Neuronal stem cell (in vitro differentiated cells): ENCODE measurements around the gene ABR.
A peak's percentile ranks its signal among the peaks of the same experiment; 100 is the strongest.

Experiments used
- DNase-seq: peaks from one replicate; pipeline ENCODE4 v3.0.0-alpha.2; 2013; ENCODE audit warnings: low spot score
- H2AFZ ChIP-seq: one replicate; pipeline ENCODE4 v1.6.1; 2013; ENCODE audit warnings: mild to moderate bottlenecking, low read length, inconsistent platforms
- H2AK5ac ChIP-seq: 2 replicates; pipeline ENCODE4 v1.6.1; 2013; ENCODE audit warnings: low read depth, mild to moderate bottlenecking, inconsistent platforms, low read length, moderate library complexity, mixed read lengths
- H2BK120ac ChIP-seq: 2 replicates; pipeline ENCODE4 v1.6.1; 2013; ENCODE audit warnings: low read depth, mild to moderate bottlenecking, inconsistent platforms, low read length, moderate library complexity, mixed read lengths
- H2BK12ac ChIP-seq: one replicate; pipeline ENCODE4 v1.6.1; 2013; ENCODE audit warnings: low read length, inconsistent platforms
- H2BK15ac ChIP-seq: 2 replicates; pipeline ENCODE4 v1.6.1; 2013; ENCODE audit warnings: mild to moderate bottlenecking, low read length, inconsistent platforms, mixed read lengths
- H2BK5ac ChIP-seq: one replicate; pipeline ENCODE4 v1.6.1; 2013; ENCODE audit warnings: inconsistent platforms, mild to moderate bottlenecking, low read length, moderate library complexity
- H3K14ac ChIP-seq: one replicate; pipeline ENCODE4 v1.6.1; 2013; ENCODE audit warnings: low read length, inconsistent platforms
- H3K18ac ChIP-seq: 2 replicates; pipeline ENCODE4 v1.6.1; 2013; ENCODE audit warnings: low read length, inconsistent platforms
- H3K23ac ChIP-seq: 2 replicates; pipeline ENCODE4 v1.6.1; 2013; ENCODE audit warnings: low read depth, mild to moderate bottlenecking, mixed read lengths, low read length, inconsistent platforms; ENCODE audit not compliant: poor library complexity
- H3K27ac ChIP-seq: replicated peaks from 3 replicates; pipeline ENCODE4 v1.5.1; 2013; ENCODE audit warnings: low read length, inconsistent platforms
- H3K27me3 ChIP-seq, 3 experiments: 2 replicates each; pipeline ENCODE4 v1.6.1; 2013; ENCODE audit warnings: low read length in 3 of 3, mild to moderate bottlenecking in 2 of 3, inconsistent platforms in 1 of 3, low read depth in 1 of 3, mixed read lengths in 1 of 3, moderate library complexity in 1 of 3; ENCODE audit not compliant: control insufficient read depth in 3 of 3, insufficient read depth in 3 of 3
- H3K36me3 ChIP-seq, 2 donors: replicated peaks in 1 of 2; 2 replicates each; pipeline ENCODE4 v1.6.1; 2013; ENCODE audit warnings: low read length in 2 of 2; ENCODE audit not compliant: control insufficient read depth in 2 of 2, insufficient read depth in 2 of 2
- H3K4ac ChIP-seq: 2 replicates; pipeline ENCODE4 v1.6.1; 2013; ENCODE audit warnings: inconsistent platforms, mild to moderate bottlenecking, low read length, moderate library complexity
- H3K4me1 ChIP-seq, 2 donors: 1 replicate in 1 of 2; 2 replicates in 1 of 2; pipeline ENCODE4 v1.6.1; 2013; ENCODE audit warnings: low read length in 2 of 2, low read depth in 1 of 2; ENCODE audit not compliant: control insufficient read depth in 2 of 2, insufficient read depth in 1 of 2
- H3K4me2 ChIP-seq: one replicate; pipeline ENCODE4 v1.6.1; 2013; ENCODE audit warnings: mild to moderate bottlenecking, low read length, inconsistent platforms; ENCODE audit not compliant: insufficient read depth, poor library complexity, severe bottlenecking
- H3K4me3 ChIP-seq, 2 donors: 2 replicates each; pipeline ENCODE4 v1.5.1; 2013; ENCODE audit warnings: low read length in 2 of 2, mild to moderate bottlenecking in 2 of 2, inconsistent platforms in 1 of 2, moderate library complexity in 1 of 2
- H3K79me1 ChIP-seq: one replicate; pipeline ENCODE4 v1.6.1; 2013; ENCODE audit warnings: low read depth, mild to moderate bottlenecking, inconsistent platforms, low read length, moderate library complexity
- H3K9ac ChIP-seq: one replicate; pipeline ENCODE4 v1.6.1; 2013; ENCODE audit warnings: mild to moderate bottlenecking, low read depth, low read length, inconsistent platforms; ENCODE audit not compliant: poor library complexity
- H3K9me3 ChIP-seq, 2 donors: replicated peaks in 1 of 2; 2 replicates each; pipeline versions ENCODE3 to v1.6.1; 2013; ENCODE audit warnings: low read length in 2 of 2, mild to moderate bottlenecking in 2 of 2, inconsistent platforms in 1 of 2, low read depth in 1 of 2, mixed read lengths in 1 of 2, moderate library complexity in 1 of 2; ENCODE audit not compliant: control insufficient read depth in 2 of 2, insufficient read depth in 1 of 2
- H4K8ac ChIP-seq: one replicate; pipeline ENCODE4 v1.6.1; 2013; ENCODE audit warnings: low read depth, mild to moderate bottlenecking, inconsistent platforms, low read length, moderate library complexity
- H4K91ac ChIP-seq: one replicate; pipeline ENCODE4 v1.6.1; 2013; ENCODE audit warnings: low read length, low read depth, mild to moderate bottlenecking, inconsistent platforms; ENCODE audit not compliant: poor library complexity
- WGBS, 2 donors: extraction: QIAGEN DNeasy Blood & Tissue Kit; methylation state at CpG; one replicate each; pipeline ENCODE4 v1.1.7; 2013; ENCODE audit warnings: missing lambda C conversion rate in 2 of 2, mixed read lengths in 1 of 2; ENCODE audit not compliant: insufficient read length in 2 of 2, insufficient replicate concordance in 1 of 2; ENCODE audit errors: extremely low coverage in 2 of 2; 5-methylcytosine and 5-hydroxymethylcytosine counted together

ABR gene

GRCh38 chr17:1083451-1084187 is 96.2 kb downstream of the ABR start:
- H3K4ac ChIP-seq, result no peak overlapping the region
- H3K27me3 ChIP-seq, result no peaks in the 10 kb centered on the region
- no peak overlapping the region for H3K4me2 ChIP-seq
- no peaks in the 10 kb centered on the region for H3K9me3 ChIP-seq
- DNase-seq, result no peak
- H3K79me1 ChIP-seq, result peaks cover 3% of the 10 kb centered on the region
- H2AFZ ChIP-seq, result peak overlapping the region; percentile 38
- peaks cover 8 to 43% of the 10 kb centered on the region in 2 donors for H3K36me3 ChIP-seq
- H3K14ac ChIP-seq, result no peak overlapping the region
- H3K27ac ChIP-seq, result peak overlapping the region; percentile 73
- peak overlapping the region; percentile 86 for H3K18ac ChIP-seq
- H2BK15ac ChIP-seq, result no peak overlapping the region
- no peak overlapping the region for H4K8ac ChIP-seq
- H3K4me3 ChIP-seq, result no peak overlapping the region
- H3K9ac ChIP-seq, result no peak overlapping the region
- WGBS, 2 donors, result no CpG with 5 or more reads among the region's 19 CpGs
- no peak overlapping the region for H2BK5ac ChIP-seq
- peaks cover 13 to 23% of the 10 kb centered on the region in 2 donors for H3K4me1 ChIP-seq
- H2BK12ac ChIP-seq, result no peak overlapping the region
- H2AK5ac ChIP-seq, result no peak overlapping the region
- H3K23ac ChIP-seq, result no peak overlapping the region
- H4K91ac ChIP-seq, result no peak overlapping the region
- no peak overlapping the region for H2BK120ac ChIP-seq

GRCh38 chr17:1082579-1082978 is 97.2 kb downstream of the ABR start:
- H2BK12ac ChIP-seq, result no peak overlapping the region
- no peak overlapping the region for H3K27ac ChIP-seq
- WGBS, 2 donors, result no CpG with 5 or more reads among the region's 8 CpGs

GRCh38 chr17:1078831-1079561 is 100.8 kb downstream of the ABR start:
- peaks cover 8 to 46% of the 10 kb centered on the region in 2 donors for H3K36me3 ChIP-seq
- peak overlapping the region; percentile 87 for H3K18ac ChIP-seq
- H2AK5ac ChIP-seq, result peak overlapping the region; percentile 99
- peak overlapping the region; percentile 98 for H4K91ac ChIP-seq
- peak overlapping the region; percentile 50 for H3K4me2 ChIP-seq
- H3K23ac ChIP-seq, result peak overlapping the region; percentile 96
- no peak for DNase-seq
- H3K4ac ChIP-seq, result peak overlapping the region; percentile 59
- peak overlapping the region; percentile 99 for H4K8ac ChIP-seq
- H3K9ac ChIP-seq, result peak overlapping the region; percentile 88
- WGBS, 2 donors, result no CpG with 5 or more reads among the region's 43 CpGs
- H3K79me1 ChIP-seq, result peaks cover 4% of the 10 kb centered on the region
- H3K9me3 ChIP-seq, result no peaks in the 10 kb centered on the region
- peak overlapping the region; percentile 96 for H2BK15ac ChIP-seq
- no peak overlapping the region for H3K27ac ChIP-seq
- peak overlapping the region in 1 of 2 donors; percentile 56 for H3K4me3 ChIP-seq
- peak overlapping the region; percentile 42 for H2BK5ac ChIP-seq
- peak overlapping the region; percentile 100 for H3K14ac ChIP-seq
- no peaks in the 10 kb centered on the region for H3K27me3 ChIP-seq
- no peak overlapping the region for H2AFZ ChIP-seq
- H3K4me1 ChIP-seq, result peaks cover 10 to 32% of the 10 kb centered on the region in 2 donors
- H2BK12ac ChIP-seq, result peak overlapping the region; percentile 96
- H2BK120ac ChIP-seq, result no peak overlapping the region

More at GRCh38 chr17:1082579-1082978, 97.2 kb downstream of the ABR start:
- Histone ChIP-seq H3K9ac (no peak overlapping the region), H3K14ac (no peak overlapping the region), H3K4me2 (no peak overlapping the region), H2BK5ac (no peak overlapping the region), H3K4me1 (peaks cover 13 to 32% of the 10 kb centered on the region in 2 donors), H2BK15ac (no peak overlapping the region), H3K4ac (no peak overlapping the region), H2BK120ac (no peak overlapping the region), H3K4me3 (no peak overlapping the region), H3K36me3 (peaks cover 8 to 47% of the 10 kb centered on the region in 2 donors), H3K9me3 (no peaks in the 10 kb centered on the region), H2AK5ac (no peak overlapping the region), H3K79me1 (peaks cover 4% of the 10 kb centered on the region), H2AFZ (no peak overlapping the region), H3K23ac (no peak overlapping the region), H3K27me3 (no peaks in the 10 kb centered on the region), H4K8ac (no peak overlapping the region), H4K91ac (no peak overlapping the region), H3K18ac (no peak overlapping the region)
- no peak for DNase-seq
